Stimulated activated CD4-positive, alpha-beta T cell treated with anti-CD3 and anti-CD28 coated beads, TNF-alpha, amount 100 ng/mL, for 48 hours (primary cell): ENCODE data around the gene SLC8B1.
"Not testable (repeated sequence)": the region's sequence is repeated elsewhere in the genome, so short reads cannot be mapped to it uniquely, and the experiment has no call there.

ENCODE experiments used
- DNase-seq, 3 donors: peaks; one replicate each; pipeline ENCODE4 v3.0.0-alpha.2; 2020; ENCODE audit warnings: low read depth in 3 of 3

Gene SLC8B1

DNA sequence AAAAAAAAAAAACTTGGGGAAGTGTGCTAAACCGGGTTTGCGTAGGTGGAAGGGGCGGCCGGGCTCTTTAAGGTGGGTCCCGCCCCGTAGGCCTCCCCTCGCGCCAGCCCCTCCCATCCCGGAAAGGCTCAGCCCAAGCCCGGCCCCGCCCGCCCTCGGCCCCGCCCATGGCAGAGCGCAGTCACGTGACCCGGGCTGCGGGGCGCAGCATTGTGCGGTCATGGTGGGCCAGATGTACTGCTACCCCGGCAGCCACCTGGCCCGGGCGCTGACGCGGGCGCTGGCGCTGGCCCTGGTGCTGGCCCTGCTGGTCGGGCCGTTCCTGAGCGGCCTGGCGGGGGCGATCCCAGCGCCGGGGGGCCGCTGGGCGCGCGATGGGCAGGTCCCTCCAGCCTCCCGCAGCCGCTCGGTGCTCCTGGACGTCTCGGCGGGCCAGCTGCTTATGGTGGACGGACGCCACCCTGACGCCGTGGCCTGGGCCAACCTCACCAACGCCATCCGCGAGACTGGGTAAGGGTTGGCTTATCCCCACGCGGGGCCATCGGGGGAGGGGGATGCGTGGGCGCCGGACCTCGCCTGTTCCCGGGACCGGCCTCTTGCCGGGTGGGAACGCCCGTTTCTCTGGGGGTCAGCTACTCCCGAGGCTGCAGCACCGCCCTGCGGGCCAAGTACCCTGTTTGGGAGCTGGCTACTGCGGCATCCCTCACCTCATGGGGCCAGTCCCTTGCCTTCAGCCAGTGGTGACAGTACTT lies 23.6 kb upstream of the SLC8B1 start, which contains the start of gene PLBD2:
Gene PLBD2 (plus strand): TSS at position 207 of the 752 bp plus-strand sequence. CDS start 14 bp downstream, at position 221.
- peak; percentile 89 to 96 (median 90) for DNase-seq

- not testable (repeated sequence) for DNase-seq
Measured at GRCh38 chr12:113354192-113354591, 19.3 kb upstream of the SLC8B1 start.

- DNase-seq: no peak
Measured at GRCh38 chr12:113351089-113351488, 16.2 kb upstream of the SLC8B1 start.

DNA sequence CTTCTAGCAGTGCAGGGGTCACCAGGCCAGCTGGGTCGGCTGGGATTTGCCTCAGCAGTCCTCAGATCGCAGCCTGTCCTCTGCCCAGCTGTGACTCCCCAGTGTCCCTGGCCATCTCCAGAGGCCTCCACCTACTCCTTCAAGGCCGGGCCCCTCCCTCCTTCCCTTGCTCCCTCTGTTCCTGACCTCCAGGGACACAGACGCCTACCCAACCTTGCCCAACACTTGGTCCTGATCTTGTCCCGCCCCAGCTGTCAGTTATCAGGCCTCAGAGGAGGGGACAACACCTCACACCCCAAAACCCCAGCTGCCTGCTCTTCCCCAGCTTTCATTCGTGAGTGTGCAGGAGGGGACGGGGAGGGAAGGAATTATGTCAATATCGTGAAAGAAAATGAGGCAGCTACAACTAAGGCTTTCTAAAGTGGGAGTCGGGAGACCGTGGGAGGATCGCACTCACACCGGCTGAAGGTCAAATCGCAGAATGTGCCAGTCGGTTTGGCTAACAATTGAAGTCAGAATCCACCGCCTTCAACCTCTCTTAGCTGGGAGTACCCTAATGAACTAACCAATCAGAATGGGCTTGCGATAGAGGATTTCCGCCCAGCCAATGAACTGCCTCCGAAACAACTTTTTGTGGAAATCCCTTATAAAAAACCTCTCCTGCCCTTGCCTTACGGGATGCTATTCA lies 14.1 kb upstream of the SLC8B1 start:
- DNase-seq: no peak

GRCh38 chr12:113347892-113348291 lies 13.0 kb upstream of the SLC8B1 start:
- DNase-seq: no peak

- no peak for DNase-seq
Measured at GRCh38 chr12:113347107-113347506, 12.2 kb upstream of the SLC8B1 start.

DNA sequence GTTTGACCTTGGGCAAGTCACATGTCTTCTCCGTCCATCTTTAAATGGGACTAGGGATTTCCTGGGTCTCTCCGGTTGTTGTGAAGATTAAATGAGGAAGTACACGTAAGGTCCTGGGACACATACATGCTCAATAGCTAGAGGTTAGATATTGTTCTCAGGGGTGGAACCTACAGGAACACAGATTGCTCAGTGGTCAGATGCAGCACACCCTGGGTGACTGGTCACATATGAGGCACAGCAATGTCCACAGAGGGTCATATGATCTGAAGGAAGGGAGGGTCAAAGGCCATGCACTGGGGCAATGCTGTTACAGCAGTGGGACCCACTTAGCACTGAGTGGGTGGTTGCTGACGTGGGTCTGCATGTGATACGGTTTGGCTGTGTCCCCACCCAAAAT lies 11.4 kb upstream of the SLC8B1 start:
- no peak for DNase-seq

DNA sequence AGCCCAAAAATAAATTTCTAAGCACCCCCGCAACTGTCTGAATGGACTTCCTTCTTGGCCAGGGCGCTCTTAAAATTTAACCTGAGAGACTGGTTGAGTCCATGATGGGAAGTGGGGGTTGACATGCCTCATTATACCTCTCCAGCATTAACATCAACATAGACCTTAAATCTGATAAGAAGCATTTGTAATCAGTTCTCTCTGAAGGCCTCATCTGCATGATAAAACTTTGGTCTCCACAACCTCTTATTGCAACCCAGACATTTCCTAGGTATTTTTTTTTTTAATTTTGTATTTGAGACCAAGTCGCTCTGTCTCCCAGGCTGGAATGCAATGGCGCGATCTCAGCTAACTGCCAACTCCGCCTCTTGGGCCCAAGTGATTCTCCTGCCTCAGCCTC lies 10.4 kb upstream of the SLC8B1 start:
- DNase-seq: no peak

- DNase-seq: no peak
Measured at GRCh38 chr12:113341535-113341934, 6.6 kb upstream of the SLC8B1 start.

- no peak for DNase-seq
Measured at GRCh38 chr12:113340061-113340460, 5.2 kb upstream of the SLC8B1 start.

GRCh38 chr12:113339540-113339939 lies 4.6 kb upstream of the SLC8B1 start:
- no peak for DNase-seq

- DNase-seq: peak in 1 of 3 donors; percentile 9
Measured at GRCh38 chr12:113333877-113334785, 778 bp downstream of the SLC8B1 start.

DNA sequence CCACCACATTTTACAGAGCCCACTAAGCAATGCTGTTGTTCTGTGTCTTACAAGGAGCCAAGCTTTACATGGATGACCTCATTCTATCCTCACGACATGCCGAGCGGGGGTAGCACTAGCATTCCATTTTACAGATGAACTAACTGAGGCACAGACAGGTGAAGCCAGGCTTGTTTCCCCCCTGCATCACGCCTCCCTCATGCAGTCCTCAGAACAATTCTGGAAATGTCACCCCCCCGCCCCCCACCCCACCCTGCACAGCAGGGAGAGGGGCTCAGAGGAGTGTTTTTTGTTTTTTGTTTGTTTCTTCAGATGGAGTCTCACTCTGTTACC lies 1.5 kb downstream of the SLC8B1 start:
- DNase-seq: no peak

- no peak for DNase-seq
Measured at GRCh38 chr12:113332688-113333417, 2.1 kb downstream of the SLC8B1 start.

DNA sequence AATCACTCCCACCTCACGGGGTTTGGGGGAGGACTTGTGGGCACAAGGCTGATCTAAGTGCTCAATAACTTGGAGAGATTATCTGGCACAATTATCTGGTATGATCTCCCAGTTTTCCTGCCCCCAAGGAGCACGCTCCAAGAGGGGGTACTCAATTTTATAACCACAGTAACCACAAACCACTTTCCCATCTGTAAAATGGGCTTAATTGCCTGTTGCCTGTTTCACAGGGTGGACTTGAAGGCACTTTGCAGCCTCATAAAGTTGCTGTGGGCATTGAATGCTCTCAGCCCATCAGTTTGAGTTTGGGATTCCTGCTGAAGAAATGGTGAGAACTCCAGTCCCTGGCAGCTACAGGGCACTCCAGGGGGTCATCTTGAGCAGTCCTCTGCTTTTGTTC lies 4.4 kb downstream of the SLC8B1 start:
- DNase-seq: no peak

DNA sequence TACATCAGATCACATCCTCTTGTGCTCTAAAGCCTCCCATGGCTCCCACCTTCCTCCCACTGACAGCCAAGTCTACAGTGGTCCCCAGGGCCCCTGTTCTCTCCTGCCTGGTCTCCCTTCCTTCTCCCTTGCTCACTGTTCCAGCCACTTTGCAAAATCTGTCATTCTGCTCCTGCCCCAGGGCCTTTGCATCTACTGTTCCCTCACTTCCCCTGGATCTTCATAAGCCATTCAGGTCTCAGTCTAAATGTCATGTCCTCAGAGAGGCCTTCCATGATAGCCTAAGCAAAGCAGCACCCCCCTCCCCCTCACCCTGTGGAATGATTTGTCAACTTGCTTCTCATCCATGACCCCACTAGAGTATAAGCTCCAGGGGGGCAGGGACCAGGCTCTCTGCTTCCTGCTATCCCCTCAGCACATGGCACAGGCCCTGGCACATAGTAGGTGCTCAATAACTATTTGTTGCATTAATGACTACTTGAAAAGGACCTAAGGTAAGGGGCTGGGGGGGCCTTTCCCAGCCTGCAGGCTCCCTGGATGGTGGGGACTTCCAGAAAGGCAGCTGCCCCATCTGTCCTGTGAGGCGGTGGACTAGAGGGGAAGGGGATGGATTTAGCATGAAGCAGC lies 5.0 kb downstream of the SLC8B1 start:
- no peak for DNase-seq

GRCh38 chr12:113329022-113329790 lies 5.7 kb downstream of the SLC8B1 start:
- DNase-seq: no peak

- no peak for DNase-seq
Measured at GRCh38 chr12:113328368-113328889, 6.5 kb downstream of the SLC8B1 start.

- no peak for DNase-seq
Measured at GRCh38 chr12:113326775-113327395, 8.0 kb downstream of the SLC8B1 start.

- no peak for DNase-seq
Measured at GRCh38 chr12:113325916-113326315, 9.0 kb downstream of the SLC8B1 start.
